A673 (cell line): ENCODE measurements around the gene MRPS5.

ENCODE experiments used
- CTCF ChIP-seq: fragments of 300-800, 200-600 bp; sonication (generic); conservative IDR thresholded peaks from 2 replicates; pipeline ENCODE4 v1.5.1; 2017; ENCODE audit warnings: low read depth, mild to moderate bottlenecking, antibody characterized with exemption, low read length, moderate library complexity, mixed read lengths
- EZH2 ChIP-seq: fragments of 200-600 bp; sonication (generic); IDR thresholded peaks from 2 replicates; pipeline ENCODE4 v1.6.1; 2017; ENCODE audit warnings: borderline replicate concordance, low read depth, mild to moderate bottlenecking, mixed read lengths, antibody characterized with exemption, low read length; ENCODE audit not compliant: poor library complexity, severe bottlenecking

- TF ChIP-seq CTCF (no peak), EZH2 (no peak)
Measured at GRCh38 chr2:95165371-95166064, 43.9 kb upstream of the MRPS5 start, which contains the start of gene ZNF2.
